ENCODE results near the gene ATP10D. TPM values are rescaled to one million over a fixed set of nuclear protein-coding genes. Genes with fewer than 3 reads are reported as not detected.

The ATP10D gene
- total and polyA plus RNA-seq, 2 donors (not counting 3 experiments of a cell fraction or from before 2014, with no cell fraction given), result 34.1 to 40.2 TPM

DNA sequence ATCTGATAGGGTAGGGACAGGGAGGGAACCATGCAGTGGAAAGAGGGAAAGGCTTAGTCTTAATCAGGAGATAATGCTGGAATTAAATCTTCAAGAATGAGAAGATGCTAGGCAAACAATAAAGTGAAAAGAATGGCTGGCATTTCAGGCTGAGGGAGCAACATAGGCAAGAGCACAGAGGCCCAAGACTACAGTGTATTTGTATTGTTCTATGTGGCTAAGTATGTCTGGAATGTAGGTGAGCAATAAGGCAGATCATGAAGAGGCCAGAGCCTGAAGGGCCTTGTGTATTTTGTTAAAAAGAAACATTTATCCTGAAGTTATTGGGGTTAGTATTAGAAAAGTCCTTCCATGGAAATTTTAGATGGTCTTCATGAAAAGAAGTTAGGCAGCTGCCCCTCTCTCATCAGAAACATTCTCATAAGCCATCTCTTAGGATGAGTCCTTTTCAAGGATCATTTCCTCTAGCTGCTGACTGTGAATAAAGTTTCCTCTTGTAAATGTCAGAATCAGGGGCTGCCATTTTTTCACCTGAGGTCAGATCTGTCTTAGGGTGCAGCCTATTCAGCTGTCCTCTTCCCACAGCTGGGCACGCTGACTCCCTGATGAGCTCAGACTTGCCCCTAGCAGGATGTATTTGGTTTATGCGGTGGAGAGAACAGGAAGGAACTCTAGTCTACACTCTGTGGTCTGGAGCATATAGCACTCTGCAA is 46.3 kb downstream of the ATP10D start:
- Histone ChIP-seq H3K9me1 (replicated peaks; ENCODE audit: control insufficient read depth, extremely low read depth, insufficient read depth, low read length) (no peaks in the 10 kb centered on the region), H3K27ac (ENCODE audit: insufficient read depth, low read depth, low read length) (peak overlapping the region; percentile 81), H3K36me3 (ENCODE audit: control insufficient read depth in 2 of 2, extremely low read depth in 1 of 2, insufficient read depth in 2 of 2, low read length in 2 of 2) (peaks cover 0 to 2% of the 10 kb centered on the region in 2 experiments), H3K27me3 (ENCODE audit: control insufficient read depth in 2 of 2, insufficient read depth in 2 of 2, low read length in 2 of 2) (no peaks in the 10 kb centered on the region), H3K79me2 (ENCODE audit: control insufficient read depth, insufficient read depth, low read length) (no peaks in the 10 kb centered on the region), H3K4me3 (replicated peaks in 1 of 3; ENCODE audit: insufficient read depth in 1 of 3, low read depth in 1 of 3, low read length in 3 of 3) (no peak overlapping the region), H3K4me1 (ENCODE audit: control insufficient read depth, extremely low read depth, insufficient read depth, low read length) (peaks cover 43% of the 10 kb centered on the region), H3K9me3 (replicated peaks; ENCODE audit: control insufficient read depth, insufficient read depth, low read length) (no peaks in the 10 kb centered on the region), H3K9ac (replicated peaks; ENCODE audit: extremely low read depth, insufficient read depth, low read length) (peak overlapping the region; percentile 73), H2AFZ (ENCODE audit: low read depth, low read length) (peak overlapping the region; percentile 45), H4K20me1 (replicated peaks; ENCODE audit: control insufficient read depth, extremely low read depth, insufficient read depth, low read length) (no peaks in the 10 kb centered on the region), H3K4me2 (ENCODE audit: insufficient read depth, low read length) (peak overlapping the region; percentile 59)
- peak; percentile 81 for DNase-seq (ENCODE audit: low read depth, low spot score)
- intact Hi-C loops (cut with micrococcal nuclease), result loop anchor here (1.0 kb wide), 5 partner anchors 21 to 68 kb away; partner anchors contain the start of genes ATP10D and COMMD8
- peak; percentile 41 for TF ChIP-seq POLR2A (IDR thresholded peaks at IDR 0.05; ENCODE audit: low read depth, low read length)
- no peak for TF ChIP-seq MYC (IDR thresholded peaks at IDR 0.05; ENCODE audit: low read depth, low read length)
- TF ChIP-seq, protein P1, sequence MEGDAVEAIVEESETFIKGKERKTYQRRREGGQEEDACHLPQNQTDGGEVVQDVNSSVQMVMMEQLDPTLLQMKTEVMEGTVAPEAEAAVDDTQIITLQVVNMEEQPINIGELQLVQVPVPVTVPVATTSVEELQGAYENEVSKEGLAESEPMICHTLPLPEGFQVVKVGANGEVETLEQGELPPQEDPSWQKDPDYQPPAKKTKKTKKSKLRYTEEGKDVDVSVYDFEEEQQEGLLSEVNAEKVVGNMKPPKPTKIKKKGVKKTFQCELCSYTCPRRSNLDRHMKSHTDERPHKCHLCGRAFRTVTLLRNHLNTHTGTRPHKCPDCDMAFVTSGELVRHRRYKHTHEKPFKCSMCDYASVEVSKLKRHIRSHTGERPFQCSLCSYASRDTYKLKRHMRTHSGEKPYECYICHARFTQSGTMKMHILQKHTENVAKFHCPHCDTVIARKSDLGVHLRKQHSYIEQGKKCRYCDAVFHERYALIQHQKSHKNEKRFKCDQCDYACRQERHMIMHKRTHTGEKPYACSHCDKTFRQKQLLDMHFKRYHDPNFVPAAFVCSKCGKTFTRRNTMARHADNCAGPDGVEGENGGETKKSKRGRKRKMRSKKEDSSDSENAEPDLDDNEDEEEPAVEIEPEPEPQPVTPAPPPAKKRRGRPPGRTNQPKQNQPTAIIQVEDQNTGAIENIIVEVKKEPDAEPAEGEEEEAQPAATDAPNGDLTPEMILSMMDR (IDR thresholded peaks at IDR 0.05; ENCODE audit: extremely low read depth in 1 of 2, insufficient read depth in 1 of 2, low read depth in 1 of 2, low read length in 2 of 2), result no peak
- TF ChIP-seq JUN (IDR thresholded peaks at IDR 0.05; ENCODE audit: borderline replicate concordance, insufficient read depth, insufficient read length, low read depth), result peak; percentile 32
- peak; percentile 82 for TF ChIP-seq POLR2AphosphoS5 (IDR thresholded peaks at IDR 0.05; ENCODE audit: insufficient read depth, low read depth, low read length)
- peak; percentile 54 for TF ChIP-seq GATA2 (IDR thresholded peaks at IDR 0.05; ENCODE audit: insufficient read depth, insufficient read length, low read depth, low read length)
- peak; percentile 65 for TF ChIP-seq FOS (IDR thresholded peaks at IDR 0.05; ENCODE audit: borderline replicate concordance, insufficient read depth, low read length)
- CTCF ChIA-PET, result interaction anchor here (0.9 to 1.5 kb wide), 6 partner anchors 9 to 68 kb away, joined by 3 to 5 read pairs (median 3); partner anchors contain the start of genes ATP10D and COMMD8
- peak; percentile 80 for FAIRE-seq
- BruUV-seq (replicated peaks), result TSS peak; percentile 76
- POLR2A ChIA-PET, result interaction anchor here (0.8 kb wide), 1 partner anchor 45 kb away, joined by 3 read pairs; no protein-coding TSS in a partner anchor
- dilution Hi-C loops (cut with MboI; ENCODE audit: extremely low pct_ligation_motif_present, low sequenced_read_pairs), result no loop called here
